ENCODE measurements around the gene INPP5J.

Gene INPP5J

DNA sequence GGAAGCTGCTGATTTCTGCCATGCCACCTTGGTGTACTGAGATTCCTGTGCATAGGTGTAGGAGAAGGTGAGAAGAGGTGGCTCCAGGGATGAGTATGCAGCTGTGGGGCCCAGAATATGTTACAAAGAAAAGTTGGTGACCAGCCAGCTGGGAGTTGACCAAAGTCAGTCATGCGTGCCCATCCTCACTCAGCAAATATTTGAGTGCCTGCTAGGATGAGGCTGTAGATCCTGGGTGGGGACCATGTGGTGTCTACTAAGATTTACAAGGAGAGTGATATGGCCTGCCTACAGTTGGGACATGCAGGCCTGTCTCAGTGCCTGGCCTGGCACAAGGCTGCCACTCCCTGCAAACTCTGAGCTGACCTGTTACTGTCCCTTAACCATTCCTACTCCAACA is 56.6 kb downstream of the INPP5J start:
- no peak overlapping the region for H3K4me2 ChIP-seq (ENCODE audit: low read length)
- no peaks in the 10 kb centered on the region for H3K27me3 ChIP-seq (ENCODE audit: control insufficient read depth, low read length)
- no peak for TF ChIP-seq EZH2phosphoT487 (IDR thresholded peaks at IDR 0.05; ENCODE audit: borderline replicate concordance, low read length)
- no peak overlapping the region for H3K27ac ChIP-seq (ENCODE audit: low read depth, low read length)
- no peaks in the 10 kb centered on the region for H3K9me2 ChIP-seq (replicated peaks; ENCODE audit: control insufficient read depth, low read length)
- no peaks in the 10 kb centered on the region for H3K4me1 ChIP-seq (ENCODE audit: control insufficient read depth, low read length)
- no peak overlapping the region for H3K4me3 ChIP-seq (ENCODE audit: low read length)
- H3F3A ChIP-seq (ENCODE audit: control insufficient read depth, insufficient read depth) = no peaks in the 10 kb centered on the region
- H3K79me2 ChIP-seq (ENCODE audit: control insufficient read depth, low read length) = peaks cover 10% of the 10 kb centered on the region
- H3K9me3 ChIP-seq (ENCODE audit: control insufficient read depth, insufficient read depth, low read length) = no peaks in the 10 kb centered on the region
- no peaks in the 10 kb centered on the region for H4K20me1 ChIP-seq (ENCODE audit: control insufficient read depth, insufficient read depth, low read depth, low read length)
- peaks cover 2% of the 10 kb centered on the region; the same call in 1 of the 2 replicates for H3K36me3 ChIP-seq (ENCODE audit: control insufficient read depth, low read length)

DNA sequence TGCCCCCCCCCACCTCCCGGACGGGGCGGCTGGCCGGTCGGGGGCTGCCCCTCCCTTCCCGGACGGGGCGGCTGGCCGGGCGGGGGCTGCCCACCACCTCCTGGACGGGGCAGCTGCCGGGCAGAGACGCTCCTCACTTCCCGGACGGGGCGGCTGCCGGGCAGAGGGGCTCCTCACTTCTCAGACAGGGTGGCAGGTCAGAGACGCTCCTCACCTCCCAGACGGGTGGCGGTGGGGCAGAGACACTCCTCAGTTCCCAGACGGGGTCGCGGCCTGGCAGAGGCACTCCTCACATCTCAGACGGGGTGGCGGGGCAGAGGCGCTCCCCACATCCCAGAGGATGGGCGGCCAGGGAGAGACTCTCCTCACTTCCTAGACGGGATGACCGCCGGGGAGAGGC is 61.2 kb downstream of the INPP5J start:
- H4K20me1 ChIP-seq (ENCODE audit: control insufficient read depth, insufficient read depth, low read depth, low read length) = no peaks in the 10 kb centered on the region
- no peak overlapping the region for H3K4me2 ChIP-seq (ENCODE audit: low read length)
- H3K27me3 ChIP-seq (ENCODE audit: control insufficient read depth, low read length) = no peaks in the 10 kb centered on the region
- no peak overlapping the region for H3K4me3 ChIP-seq (ENCODE audit: low read length)
- H3K9me2 ChIP-seq (replicated peaks; ENCODE audit: control insufficient read depth, low read length) = no peaks in the 10 kb centered on the region
- H3F3A ChIP-seq (ENCODE audit: control insufficient read depth, insufficient read depth) = no peaks in the 10 kb centered on the region
- no peaks in the 10 kb centered on the region for H3K4me1 ChIP-seq (ENCODE audit: control insufficient read depth, low read length)
- peaks cover 8% of the 10 kb centered on the region for H3K79me2 ChIP-seq (ENCODE audit: control insufficient read depth, low read length)
- H3K36me3 ChIP-seq (ENCODE audit: control insufficient read depth, low read length) = peaks cover 2% of the 10 kb centered on the region; the same call in 1 of the 2 replicates
- no peaks in the 10 kb centered on the region for H3K9me3 ChIP-seq (ENCODE audit: control insufficient read depth, insufficient read depth, low read length)
- TF ChIP-seq CTCF (IDR thresholded peaks at IDR 0.05; ENCODE audit: low read depth, low read length, poor library complexity, severe bottlenecking) = no peak
- TF ChIP-seq EZH2phosphoT487 (IDR thresholded peaks at IDR 0.05; ENCODE audit: borderline replicate concordance, low read length) = no peak
- no peak overlapping the region for H3K27ac ChIP-seq (ENCODE audit: low read depth, low read length)
